Ureter (tissue), 1 donor: ENCODE results near the gene ASB9. TPM values are rescaled to one million over a fixed set of nuclear protein-coding genes. Genes with fewer than 3 reads are reported as not detected.
"Not testable (repeated sequence)": the region's sequence is repeated elsewhere in the genome, so short reads cannot be mapped to it uniquely, and the experiment has no call there.

Source experiments
- DNase-seq: peaks from one replicate; pipeline ENCODE4 v3.0.0-alpha.2; 2020; ENCODE audit warnings: low spot score
- total RNA-seq: library from RNA; stranded (reverse); gene quantifications from one replicate; pipeline ENCODE4 v1.2.4, GENCODE V29; 2023
- donor health status: DM: yes; HTN: yes; CAD: no.

ASB9 gene
- total RNA-seq, 1 donor from 2014 or later, result 2.0 TPM

DNA sequence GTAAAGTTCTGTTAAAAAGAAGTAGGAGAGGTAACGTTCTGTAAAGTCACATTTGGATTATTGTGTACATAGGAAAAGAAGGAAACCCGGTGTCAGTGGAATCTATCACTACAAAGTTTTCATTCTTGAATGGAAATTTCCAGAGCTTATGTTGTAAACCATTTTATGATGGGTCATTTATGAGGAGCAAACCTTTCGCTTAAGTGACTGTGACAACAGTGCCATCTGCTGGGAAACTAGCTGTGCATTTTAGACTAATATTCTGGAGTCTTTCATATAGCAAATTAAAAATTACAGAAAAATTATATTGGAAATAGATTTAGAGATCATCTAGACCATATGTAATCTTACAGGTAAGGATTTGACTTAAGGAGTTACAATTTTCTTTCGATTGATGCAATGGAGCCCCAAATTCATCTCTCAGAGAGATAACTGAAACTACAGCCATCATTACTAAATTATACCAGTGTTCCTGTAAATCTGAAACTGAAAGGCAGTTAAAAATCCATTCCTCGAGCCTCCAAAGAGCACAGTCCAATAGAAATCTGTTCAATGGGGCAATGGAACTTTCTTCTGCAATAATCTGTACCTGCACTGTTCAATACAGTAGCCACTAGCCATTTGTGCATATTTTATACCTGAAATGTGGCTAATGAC lies 26.9 kb downstream of the ASB9 start:
- no peak for DNase-seq

DNA sequence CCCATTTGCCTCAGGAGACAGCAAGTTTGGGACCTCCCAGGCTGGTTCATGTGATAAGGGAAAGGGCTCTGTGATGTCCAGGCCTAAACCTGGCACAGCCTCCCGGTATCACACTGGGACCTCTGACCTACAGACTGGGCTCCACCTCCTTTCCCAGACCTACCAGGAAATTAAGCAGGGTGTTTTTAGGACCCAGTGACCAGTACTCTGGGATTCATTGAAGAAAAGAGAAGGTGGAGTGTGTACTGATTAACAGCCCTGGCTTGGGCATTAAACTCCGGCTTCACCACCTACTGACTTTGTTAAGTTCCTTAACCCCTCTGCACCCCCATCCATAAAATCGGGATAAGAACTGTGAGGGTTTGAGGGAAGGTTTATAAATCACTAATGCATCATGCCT lies 28.6 kb downstream of the ASB9 start:
- DNase-seq, result no peak

DNA sequence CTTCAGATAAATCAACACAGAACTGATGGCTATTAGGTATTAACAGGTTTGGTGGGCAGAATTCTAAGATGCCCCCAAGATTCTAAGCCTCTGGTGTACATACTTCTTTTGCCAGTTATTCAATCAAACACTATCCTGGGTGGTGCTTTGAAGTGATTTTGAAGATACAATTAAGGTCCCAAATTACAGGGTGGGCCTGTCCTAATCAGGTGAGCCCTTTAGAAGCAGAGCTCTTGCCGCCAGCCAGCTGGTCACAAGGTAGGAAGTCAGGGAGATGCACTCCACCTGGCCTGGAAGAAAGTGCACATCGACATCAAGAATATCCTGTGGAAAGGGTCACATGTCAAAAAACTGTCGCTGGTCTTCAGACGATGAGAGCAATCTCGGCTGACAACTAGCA lies 29.5 kb downstream of the ASB9 start:
- no peak for DNase-seq

DNA sequence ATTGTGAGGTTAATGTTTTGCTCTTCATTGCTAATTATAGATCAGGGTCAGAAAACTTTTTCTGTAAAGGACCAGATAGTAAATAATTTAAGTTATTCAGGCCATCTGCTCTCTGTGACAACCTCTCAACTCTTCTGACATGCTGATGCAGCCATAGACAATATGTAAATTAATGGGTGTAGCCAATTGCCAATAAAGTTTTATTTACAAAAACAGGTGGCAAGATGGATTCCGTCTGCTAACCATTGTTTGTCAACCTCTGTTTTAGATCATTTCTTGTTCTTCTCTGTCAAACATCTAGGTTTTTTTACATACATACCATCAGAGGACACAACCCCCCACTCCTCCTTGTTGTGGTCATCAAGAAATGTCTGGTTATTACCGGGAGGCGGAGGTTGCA lies 33.7 kb downstream of the ASB9 start:
- DNase-seq, result no peak

DNA sequence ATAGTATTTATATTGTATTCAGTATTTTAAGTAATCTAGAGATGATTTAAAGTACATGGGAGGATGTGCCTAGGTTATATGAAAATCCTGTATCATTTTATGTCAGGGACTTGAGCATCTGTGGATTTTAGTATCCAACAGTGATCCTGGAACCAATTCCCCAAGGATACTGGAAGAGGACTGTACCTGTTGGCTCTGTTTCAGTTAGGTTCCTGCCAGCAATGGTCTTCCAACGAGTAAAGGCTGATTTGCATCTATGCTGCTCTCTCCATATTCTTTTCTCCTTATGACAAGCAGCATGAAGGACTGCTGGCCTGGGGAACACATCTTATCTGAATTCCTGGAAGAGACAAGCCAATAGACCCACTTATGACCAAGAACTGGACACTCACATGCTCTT lies 34.9 kb downstream of the ASB9 start:
- no peak for DNase-seq

DNA sequence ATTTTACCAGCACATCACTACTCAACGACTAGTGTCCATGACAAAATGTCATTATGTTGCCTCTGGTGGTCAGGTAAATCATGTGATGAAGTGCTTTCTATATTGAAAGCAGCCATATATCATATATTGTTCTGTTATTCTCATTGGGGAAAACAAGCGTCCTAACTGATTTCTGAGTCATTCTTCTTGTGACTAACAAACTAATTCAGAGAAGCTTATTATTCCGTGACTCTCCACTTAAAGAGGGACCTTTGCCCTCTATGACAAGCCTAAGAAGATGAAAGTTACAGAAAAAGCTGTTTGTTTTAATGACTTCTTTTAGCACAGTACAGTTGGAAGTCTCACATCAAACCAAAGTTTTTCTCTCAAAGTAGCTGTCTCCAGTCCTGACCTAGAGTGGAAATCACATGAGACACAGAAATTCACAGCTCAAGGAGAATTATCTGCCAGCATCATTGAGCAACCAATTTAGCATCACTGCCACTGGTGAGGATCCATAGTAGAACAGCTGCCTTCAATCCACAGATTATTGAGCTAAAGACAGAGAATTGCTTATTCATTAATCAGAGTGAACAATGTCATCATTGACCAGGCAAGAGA lies 36.4 kb downstream of the ASB9 start:
- DNase-seq, result no peak

DNA sequence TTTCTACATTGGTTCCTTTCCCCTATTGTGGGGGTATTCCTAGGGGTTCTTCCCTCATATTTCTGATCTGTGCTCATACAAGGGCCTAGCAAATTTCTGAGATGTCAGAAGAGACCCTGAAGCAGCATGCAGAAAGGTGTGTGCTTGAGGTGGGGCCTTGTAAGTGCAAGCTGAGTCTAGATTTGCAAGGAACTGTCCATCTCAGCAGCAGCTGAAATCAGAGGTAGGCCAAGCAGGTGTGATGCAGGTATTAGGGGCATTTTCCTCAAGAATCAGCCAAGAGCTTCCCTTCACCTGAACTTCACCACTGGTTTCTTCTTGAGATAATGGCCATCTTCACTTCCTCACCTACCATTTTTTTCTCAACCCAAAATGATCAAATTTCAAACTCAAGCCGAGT lies 45.1 kb downstream of the ASB9 start:
- DNase-seq, result no peak

DNA sequence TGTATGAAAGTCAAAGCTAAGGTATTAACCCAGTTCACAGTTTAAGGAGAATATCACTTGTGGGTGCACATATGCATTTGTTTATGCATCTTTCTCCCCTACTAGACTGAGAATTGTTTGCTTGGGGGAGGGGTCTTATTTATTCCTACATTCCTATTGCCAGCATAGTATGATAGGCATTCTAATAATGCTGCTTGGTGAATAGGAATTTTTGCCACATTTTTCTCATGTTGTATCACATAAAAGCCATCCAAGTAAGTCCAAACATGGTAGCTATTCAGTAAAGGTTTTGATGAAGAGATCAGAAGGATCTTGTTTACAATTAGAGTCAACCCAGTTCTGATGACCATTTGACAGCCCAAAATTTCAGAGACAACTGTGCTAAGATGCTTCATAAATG lies 48.6 kb downstream of the ASB9 start:
- DNase-seq, result no peak

DNA sequence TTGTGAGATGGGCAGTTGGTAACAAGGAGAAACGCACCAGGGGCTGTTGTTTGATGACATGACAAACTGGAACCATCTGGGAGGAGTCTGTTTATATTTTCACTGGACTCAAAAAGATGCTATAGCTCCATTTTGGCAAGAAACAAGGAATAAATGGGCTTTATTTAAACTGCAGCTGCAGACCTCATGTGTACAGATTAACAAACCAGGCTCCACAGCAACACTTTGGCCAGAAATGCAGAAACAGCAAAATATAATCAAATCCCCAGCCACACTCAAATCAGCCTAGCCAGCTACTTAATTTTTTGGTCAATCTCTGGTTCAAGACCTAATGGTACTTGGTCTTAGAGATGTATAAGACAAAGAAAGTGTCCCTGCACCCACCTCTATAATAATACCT lies 52.7 kb downstream of the ASB9 start:
- no peak for DNase-seq

DNA sequence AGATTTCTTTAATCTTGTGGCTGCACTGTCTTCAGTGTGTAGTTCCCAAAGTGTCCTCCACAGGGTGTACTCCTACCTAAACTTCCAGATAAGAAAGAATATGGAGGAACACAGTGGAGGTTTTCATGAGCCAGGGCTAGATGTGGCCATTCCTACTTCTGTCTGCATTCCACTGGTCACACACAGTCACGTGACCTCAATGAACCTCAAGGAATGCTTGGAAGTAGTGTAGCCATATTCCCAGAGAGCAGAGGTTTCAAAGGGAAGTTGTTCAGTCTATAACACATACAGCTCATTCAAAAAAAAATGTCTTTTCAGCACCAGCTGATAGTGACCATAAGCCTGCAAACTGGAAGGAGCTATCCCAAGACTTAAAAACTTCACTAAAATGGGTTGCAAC lies 53.6 kb downstream of the ASB9 start:
- no peak for DNase-seq

DNA sequence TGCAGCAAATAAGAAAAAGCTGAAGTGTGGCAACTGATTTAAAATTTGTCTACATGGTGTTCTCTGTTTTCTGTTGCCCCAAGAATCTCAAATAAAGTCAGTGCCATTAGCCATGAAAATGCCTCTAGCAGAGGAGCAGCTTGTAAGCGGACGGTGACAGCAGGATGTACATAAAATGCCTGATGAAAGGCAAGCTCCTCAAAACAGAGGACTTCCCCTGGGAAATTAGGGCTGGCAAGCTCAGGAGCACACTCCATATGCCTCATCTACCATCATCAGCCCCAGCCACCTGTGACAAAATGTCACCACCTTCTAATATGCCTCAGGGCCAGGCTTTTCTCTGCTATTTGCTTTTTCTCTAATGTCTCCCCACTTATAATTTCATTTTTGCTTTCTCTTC lies 54.5 kb downstream of the ASB9 start:
- no peak for DNase-seq

DNA sequence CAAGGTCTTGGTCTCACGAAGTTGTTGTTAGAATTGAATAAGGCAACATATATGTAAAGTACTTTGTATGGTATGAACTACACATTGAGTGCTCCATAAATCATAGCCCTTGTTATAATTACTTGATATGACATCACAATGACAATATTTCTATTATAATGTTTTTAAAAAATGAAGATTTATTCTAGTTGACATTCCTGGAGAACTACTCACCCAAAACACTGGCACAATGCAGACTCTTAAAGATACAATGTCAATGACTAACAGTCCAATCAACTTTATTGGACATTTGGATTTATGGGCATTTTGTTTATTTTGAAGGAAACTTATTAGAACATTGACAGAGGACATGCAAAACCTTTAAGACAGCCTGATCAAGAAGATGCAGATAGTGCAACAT lies 55.3 kb downstream of the ASB9 start:
- DNase-seq, result no peak

DNA sequence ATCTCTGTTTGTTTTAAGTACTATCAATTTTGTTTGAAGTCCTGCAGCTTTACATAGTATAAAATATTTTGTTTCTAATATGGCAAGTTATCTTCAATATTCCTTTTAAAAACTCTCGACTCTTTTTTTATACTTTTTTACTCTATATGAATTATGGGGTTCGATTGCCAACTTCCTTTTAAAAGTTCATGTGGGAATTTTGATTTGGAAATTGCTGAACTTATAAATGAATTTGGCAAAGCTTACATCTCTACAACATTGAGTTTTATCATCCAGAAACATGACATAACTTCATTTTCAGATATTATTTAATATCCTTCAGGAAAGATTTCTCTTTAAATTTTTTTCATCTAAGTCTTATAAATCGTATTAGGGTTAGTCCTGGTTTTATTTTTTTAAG lies 60.8 kb downstream of the ASB9 start:
- DNase-seq, result no peak

DNA sequence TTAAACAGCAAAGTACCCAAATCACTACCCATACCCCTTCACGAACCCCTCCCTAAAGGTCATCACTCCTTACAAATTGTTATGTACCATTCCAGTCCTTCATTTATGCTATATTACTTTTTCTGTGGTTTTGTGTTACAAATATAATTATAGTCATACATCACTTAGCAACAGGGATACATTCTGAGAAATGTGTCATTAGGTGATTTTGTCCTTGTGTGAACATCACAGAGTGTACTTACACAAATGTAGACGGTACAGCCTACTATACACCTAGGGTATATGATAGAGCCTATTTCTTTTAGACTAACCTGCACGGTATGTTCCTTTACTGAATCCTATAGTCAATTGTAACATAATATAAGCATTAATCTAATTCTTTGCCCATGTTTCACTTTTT lies 61.9 kb downstream of the ASB9 start:
- DNase-seq, result no peak

DNA sequence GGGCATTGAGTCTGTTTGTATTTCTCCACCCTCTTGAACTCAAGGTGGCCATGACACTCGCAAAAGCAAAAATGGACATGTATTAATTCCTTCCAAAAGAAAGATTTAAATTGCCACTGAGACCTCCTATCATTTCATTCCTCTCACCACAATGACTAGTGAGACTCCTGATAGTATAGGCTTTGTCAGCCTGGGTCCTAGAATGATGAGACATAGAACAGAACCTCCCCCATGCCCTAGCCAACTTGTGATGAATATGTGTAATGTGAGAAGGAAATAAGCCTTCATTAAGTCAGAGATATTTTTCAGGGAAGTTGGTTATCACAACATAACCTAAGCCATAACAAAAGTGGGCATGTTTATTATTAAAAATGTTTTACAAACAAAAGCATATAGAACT lies 62.5 kb downstream of the ASB9 start:
- no peak for DNase-seq

DNA sequence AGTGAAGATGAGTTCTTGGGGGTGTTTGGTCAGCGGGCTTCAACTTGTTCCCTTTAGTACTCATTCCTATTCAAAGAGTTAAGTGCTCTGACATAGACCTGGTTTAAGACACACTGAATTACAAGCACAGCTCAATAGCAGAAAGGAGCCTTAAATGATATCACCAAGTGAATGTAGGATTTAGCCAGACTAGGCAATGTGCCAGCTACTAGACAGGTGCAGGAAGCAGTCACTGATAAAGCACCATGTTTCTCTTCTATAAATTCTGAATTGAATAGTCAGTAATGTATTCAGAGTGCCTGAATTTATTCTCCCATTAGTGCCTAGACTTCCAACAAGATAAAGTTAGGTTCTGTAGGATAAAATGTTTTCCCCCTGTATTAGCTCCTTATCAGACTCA lies 63.6 kb downstream of the ASB9 start:
- no peak for DNase-seq

DNA sequence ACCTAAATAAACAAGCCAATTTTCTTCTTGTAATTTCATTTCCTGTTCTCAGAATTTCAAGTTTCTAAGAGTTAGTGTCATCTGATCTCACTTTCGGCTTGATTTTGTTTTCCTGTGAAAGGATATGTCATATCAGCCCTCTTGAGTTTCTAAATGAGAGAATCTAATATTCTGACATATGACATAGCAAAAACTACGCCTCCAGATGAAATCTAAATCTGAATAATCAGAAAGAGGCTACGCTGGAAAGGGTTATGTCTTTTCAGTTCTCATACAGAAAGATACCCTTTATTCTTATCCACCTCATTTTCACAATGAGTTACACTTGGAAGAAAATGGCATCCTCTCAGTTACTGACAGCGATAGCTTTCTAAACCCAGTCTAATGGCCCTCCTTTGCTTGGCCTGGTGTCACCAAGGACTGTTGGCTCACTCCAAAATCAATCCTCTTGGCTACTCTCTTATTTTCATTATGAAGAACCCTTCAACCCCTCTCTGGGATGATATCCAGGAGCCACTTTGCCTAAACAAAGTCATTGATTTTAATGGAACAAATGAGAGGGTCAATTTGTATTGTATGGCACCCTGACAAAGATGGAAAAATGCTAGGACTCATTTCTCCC lies 65.6 kb downstream of the ASB9 start:
- DNase-seq, result no peak

DNA sequence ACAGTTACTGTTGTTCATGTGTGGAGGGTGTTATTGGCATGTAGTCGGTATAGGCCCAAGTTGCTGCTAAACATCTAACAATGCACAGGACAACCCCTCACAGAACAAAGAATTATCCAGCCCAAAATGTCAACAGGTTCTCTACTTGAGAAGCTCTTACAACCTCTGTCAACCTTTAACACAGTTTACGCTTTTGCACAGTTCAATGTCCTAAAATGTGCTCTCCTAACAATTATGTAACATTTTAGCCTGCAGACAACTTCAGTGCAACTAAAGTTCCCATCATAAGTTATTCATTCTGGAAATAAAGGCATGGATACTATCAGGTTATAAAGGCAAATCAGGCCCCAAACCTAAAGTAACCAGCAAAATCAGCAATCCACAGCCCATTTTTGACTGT lies 66.2 kb downstream of the ASB9 start:
- DNase-seq, result no peak

DNA sequence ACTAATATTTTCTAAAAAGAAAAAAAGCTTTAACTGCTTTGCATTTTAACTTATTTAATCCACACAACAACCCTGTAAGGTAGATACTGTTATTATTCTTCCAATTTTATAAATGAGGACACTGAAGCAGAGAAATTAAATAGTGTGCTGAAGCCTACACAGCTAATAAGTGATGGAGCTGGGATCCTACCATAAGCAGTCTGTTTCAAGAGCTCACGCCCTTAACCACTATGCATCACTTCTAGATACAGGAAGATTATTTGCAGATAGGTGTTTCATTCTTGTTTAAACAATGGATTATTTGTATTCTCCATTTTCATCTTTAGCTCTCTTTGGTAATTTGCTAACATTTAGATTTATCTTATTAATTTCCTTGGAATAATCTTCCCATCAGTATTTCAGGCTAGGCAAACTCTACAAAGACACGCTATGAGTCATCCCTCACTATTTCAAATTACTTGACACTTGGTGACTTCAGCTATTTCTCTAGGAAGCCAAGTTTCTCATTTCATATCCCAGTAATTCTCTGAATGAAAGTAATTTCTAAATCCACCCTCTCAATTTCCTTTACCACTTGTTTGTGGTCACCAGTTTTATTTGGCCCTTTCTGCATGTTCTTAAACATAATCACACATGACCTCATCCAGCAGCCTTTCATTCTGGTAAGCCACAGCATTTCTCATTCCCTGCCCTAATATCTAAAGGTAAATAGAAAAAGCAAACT lies 67.3 kb downstream of the ASB9 start:
- no peak for DNase-seq

DNA sequence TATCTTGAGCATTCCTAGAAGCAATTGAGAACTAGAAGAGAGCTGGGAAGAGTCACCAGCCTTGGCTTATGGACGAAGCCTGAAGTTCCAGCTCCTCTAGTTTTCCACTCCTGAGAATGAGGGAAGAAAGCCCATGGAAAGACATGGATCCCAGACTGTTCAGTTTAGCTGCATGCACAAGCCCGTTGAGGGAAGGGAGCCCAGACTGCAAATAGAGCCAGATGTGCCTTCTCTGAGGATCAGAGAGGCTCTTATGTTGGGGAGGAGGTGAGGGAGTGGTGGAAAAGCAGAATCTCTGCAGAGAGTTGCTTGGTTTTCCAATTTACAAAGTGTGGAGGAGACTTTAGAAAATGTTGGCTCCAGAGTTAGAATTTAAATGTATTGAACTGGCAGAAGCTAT lies 69.0 kb downstream of the ASB9 start:
- no peak for DNase-seq

DNA sequence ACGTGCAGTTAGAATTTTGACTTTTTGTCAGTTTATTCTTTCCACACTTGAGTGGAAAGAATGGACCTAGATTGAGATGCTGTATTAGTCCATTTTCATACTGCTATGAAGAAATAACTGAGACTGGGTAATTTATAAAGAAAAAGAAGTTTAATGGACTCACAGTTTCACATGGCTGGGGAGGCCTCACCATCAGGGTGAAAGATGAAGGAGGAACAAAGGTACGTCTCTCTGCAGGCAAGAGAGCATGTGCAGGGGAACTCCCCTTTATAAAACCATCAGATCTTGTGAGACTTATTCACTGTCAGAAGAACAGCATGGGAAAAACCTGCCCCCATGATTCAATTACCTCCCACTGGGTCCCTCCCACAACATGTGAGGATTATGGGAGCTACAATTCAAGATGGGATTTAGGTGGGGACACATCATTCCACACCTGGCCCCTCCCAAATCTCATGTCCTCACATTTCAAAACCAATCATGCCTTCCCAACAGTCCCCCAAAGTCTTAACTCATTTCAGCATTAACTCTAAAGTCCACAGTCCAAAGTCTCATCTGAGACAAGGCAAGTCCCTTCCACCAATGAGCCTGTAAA lies 71.2 kb downstream of the ASB9 start:
- not testable (repeated sequence) for DNase-seq

DNA sequence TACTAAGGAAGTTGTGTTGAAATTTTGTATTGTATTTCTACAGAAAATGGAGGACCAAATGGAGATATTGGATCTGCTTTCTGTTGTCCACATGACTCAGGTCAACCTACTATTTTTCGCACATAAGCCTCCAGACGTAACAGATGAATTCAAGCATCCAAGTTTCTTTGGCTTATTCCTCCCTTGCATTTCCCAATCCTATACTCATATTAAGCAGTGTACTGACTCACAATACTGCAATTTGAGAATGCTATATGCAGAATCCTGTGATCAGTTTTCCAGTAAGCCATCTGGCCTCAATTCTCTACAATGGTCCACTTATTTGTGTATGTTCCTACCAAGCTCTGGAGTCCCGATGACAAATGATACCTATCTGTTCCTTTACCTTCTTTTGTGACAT lies 75.7 kb downstream of the ASB9 start:
- DNase-seq, result no peak
